ENCODE results near the gene FKBP14.

FKBP14 gene

GRCh38 chr7:30026229-30027064, at the start of gene FKBP14:
Gene FKBP14 (minus strand): TSS chr7:30026702. CDS start chr7:30026508, 194 bp downstream.
- Histone ChIP-seq H3K27ac (ENCODE audit: low read depth, low read length) (peak within 1 kb of the TSS; percentile 73), H3K36me3 (ENCODE audit: control insufficient read depth, low read length) (peaks cover 25% of the 10 kb centered on the region), H3K9me3 (ENCODE audit: control insufficient read depth, insufficient read depth, low read length) (no peaks in the 10 kb centered on the region), H3K4me2 (ENCODE audit: low read length) (peak within 1 kb of the TSS; percentile 83), H3K4me1 (ENCODE audit: control insufficient read depth, low read length) (peaks cover 62% of the 10 kb centered on the region), H3K27me3 (ENCODE audit: control insufficient read depth, low read length) (no peaks in the 10 kb centered on the region), H3K79me2 (ENCODE audit: control insufficient read depth, low read length) (peaks cover 78% of the 10 kb centered on the region), H3K9me2 (replicated peaks; ENCODE audit: control insufficient read depth, low read length) (no peaks in the 10 kb centered on the region), H4K20me1 (ENCODE audit: control insufficient read depth, insufficient read depth, low read depth, low read length) (0 out of 2 replicates have a peak, but pooled peaks cover 4% of the 10 kb centered on the region), H3K4me3 (ENCODE audit: low read length) (peak within 1 kb of the TSS; percentile 89), H3F3A (ENCODE audit: control insufficient read depth, insufficient read depth) (peaks cover 12% of the 10 kb centered on the region)
- no peak for TF ChIP-seq CTCF (IDR thresholded peaks at IDR 0.05; ENCODE audit: low read depth, low read length, poor library complexity, severe bottlenecking)
- no peak for TF ChIP-seq EZH2phosphoT487 (IDR thresholded peaks at IDR 0.05; ENCODE audit: borderline replicate concordance, low read length)

- TF ChIP-seq EZH2phosphoT487 (IDR thresholded peaks at IDR 0.05; ENCODE audit: borderline replicate concordance, low read length): no peak
- peak; percentile 85 for TF ChIP-seq CTCF (IDR thresholded peaks at IDR 0.05; ENCODE audit: low read depth, low read length, poor library complexity, severe bottlenecking)
Measured at GRCh38 chr7:30074422-30075030, 48.0 kb upstream of the FKBP14 start.

GRCh38 chr7:30072735-30073134, 46.2 kb upstream of the FKBP14 start:
- H3K4me3 ChIP-seq (ENCODE audit: low read length): no peak overlapping the region
- H3K36me3 ChIP-seq (ENCODE audit: control insufficient read depth, low read length): no peaks in the 10 kb centered on the region
- no peaks in the 10 kb centered on the region for H3K79me2 ChIP-seq (ENCODE audit: control insufficient read depth, low read length)
- no peak for TF ChIP-seq CTCF (IDR thresholded peaks at IDR 0.05; ENCODE audit: low read depth, low read length, poor library complexity, severe bottlenecking)
- no peaks in the 10 kb centered on the region for H3F3A ChIP-seq (ENCODE audit: control insufficient read depth, insufficient read depth)
- H3K4me1 ChIP-seq (ENCODE audit: control insufficient read depth, low read length): no peaks in the 10 kb centered on the region
- no peaks in the 10 kb centered on the region for H3K9me2 ChIP-seq (replicated peaks; ENCODE audit: control insufficient read depth, low read length)
- H3K9me3 ChIP-seq (ENCODE audit: control insufficient read depth, insufficient read depth, low read length): no peaks in the 10 kb centered on the region
- H3K27me3 ChIP-seq (ENCODE audit: control insufficient read depth, low read length): no peaks in the 10 kb centered on the region
- H4K20me1 ChIP-seq (ENCODE audit: control insufficient read depth, insufficient read depth, low read depth, low read length): no peaks in the 10 kb centered on the region
- no peak overlapping the region for H3K4me2 ChIP-seq (ENCODE audit: low read length)
- H3K27ac ChIP-seq (ENCODE audit: low read depth, low read length): no peak overlapping the region

More at GRCh38 chr7:30074422-30075030, 48.0 kb upstream of the FKBP14 start:
- Histone ChIP-seq H3K4me1 (ENCODE audit: control insufficient read depth, low read length) (no peaks in the 10 kb centered on the region), H3K27ac (ENCODE audit: low read depth, low read length) (no peak overlapping the region), H3K4me2 (ENCODE audit: low read length) (no peak overlapping the region), H3K36me3 (ENCODE audit: control insufficient read depth, low read length) (peaks cover 4% of the 10 kb centered on the region), H3K4me3 (ENCODE audit: low read length) (no peak overlapping the region), H3K27me3 (ENCODE audit: control insufficient read depth, low read length) (no peaks in the 10 kb centered on the region), H3K79me2 (ENCODE audit: control insufficient read depth, low read length) (no peaks in the 10 kb centered on the region), H3K9me2 (replicated peaks; ENCODE audit: control insufficient read depth, low read length) (no peaks in the 10 kb centered on the region), H4K20me1 (ENCODE audit: control insufficient read depth, insufficient read depth, low read depth, low read length) (no peaks in the 10 kb centered on the region), H3K9me3 (ENCODE audit: control insufficient read depth, insufficient read depth, low read length) (no peaks in the 10 kb centered on the region), H3F3A (ENCODE audit: control insufficient read depth, insufficient read depth) (no peaks in the 10 kb centered on the region)
